Hematopoietic multipotent progenitor cell treated with erythropoietin and hydrocortisone succinate and interleukin-3 and kit ligand, for 15 days (in vitro differentiated cells): ENCODE measurements around the gene RSRC1.
A peak's percentile ranks its signal among the peaks of the same experiment; 100 is the strongest.
"Not testable (repeated sequence)": the region's sequence is repeated elsewhere in the genome, so short reads cannot be mapped to it uniquely, and the experiment has no call there.

Experiments used
- DNase-seq: peaks from one replicate; pipeline ENCODE4 v3.0.0-alpha.2; 2015; ENCODE audit warnings: low spot score

RSRC1 gene

DNA sequence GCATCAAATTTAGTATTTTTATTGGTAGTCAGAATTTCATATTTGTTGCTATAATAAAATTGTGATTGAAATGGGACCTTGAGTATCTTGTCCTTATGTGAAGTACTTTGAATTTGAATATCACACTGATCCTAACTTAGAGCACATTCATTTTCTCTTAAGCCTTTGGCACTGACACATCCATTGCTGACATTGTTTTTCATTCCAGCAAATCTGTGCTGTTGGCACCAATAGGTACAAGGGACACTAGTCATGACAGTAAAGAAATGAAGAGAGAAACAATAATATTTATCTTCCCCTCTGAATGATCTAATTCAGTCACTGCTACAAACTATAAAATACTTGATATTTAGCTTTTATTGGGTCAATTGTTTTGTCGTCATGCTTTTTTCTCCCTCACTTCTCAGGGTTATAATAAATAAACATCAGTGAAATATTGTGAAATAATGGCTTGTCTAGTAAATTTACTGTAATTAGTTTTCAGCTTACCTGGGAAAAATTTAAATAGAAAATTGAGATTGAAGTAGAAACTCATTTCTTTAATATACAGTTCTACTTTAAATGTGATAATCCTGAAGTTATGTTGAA lies 294.3 kb downstream of the RSRC1 start:
- no peak for DNase-seq

DNA sequence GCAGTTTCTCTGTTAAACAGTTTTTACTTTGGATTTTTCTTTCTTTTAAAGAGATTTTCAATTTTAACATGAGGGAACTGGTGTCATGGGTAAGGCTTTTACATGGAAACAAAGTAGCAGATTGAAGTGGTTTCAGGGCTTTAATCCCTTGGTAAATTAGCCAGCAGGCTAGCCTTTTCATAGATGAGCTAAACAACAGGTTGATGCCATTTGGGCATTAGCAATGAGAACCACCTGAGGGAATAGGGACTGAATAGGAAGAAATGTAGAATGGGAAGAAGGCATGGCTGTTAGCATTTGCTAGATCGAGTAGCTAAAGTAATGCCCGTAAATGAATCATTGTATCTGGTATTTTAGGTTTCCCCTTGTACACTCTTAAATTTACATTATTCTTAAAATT lies 295.6 kb downstream of the RSRC1 start:
- no peak for DNase-seq

GRCh38 chr3:158407844-158408517 lies 298.1 kb downstream of the RSRC1 start:
- peak; percentile 13 for DNase-seq

GRCh38 chr3:158408518-158408897 lies 298.6 kb downstream of the RSRC1 start:
- DNase-seq = not testable (repeated sequence)

DNA sequence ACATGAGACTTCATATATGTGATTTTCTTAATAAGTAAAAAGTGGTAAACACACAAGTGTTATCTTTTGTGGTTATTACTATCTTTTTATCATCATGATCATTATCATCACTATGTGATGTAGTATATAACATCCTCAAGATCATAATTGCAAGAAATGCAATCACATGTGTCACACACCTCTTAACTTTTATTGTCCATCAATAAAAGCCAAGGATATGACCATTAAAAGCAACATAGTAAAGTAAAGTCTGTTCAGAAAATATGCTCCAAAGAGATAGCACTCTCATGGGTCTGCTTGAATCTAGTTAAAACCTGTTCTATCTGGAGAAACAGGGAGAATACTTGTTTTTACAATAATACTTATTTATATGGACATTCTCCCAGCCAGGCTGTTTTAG lies 308.1 kb downstream of the RSRC1 start:
- DNase-seq = no peak

GRCh38 chr3:158419820-158420653 lies 310.1 kb downstream of the RSRC1 start:
- DNase-seq = no peak

GRCh38 chr3:158420654-158421396 lies 310.9 kb downstream of the RSRC1 start:
- DNase-seq = no peak

GRCh38 chr3:158430448-158430847 lies 320.6 kb downstream of the RSRC1 start:
- DNase-seq = no peak

GRCh38 chr3:158430968-158431367 lies 321.1 kb downstream of the RSRC1 start:
- DNase-seq = no peak

GRCh38 chr3:158431829-158432228 lies 321.9 kb downstream of the RSRC1 start:
- no peak for DNase-seq

GRCh38 chr3:158434412-158435038 lies 324.6 kb downstream of the RSRC1 start:
- DNase-seq = peak; percentile 73

GRCh38 chr3:158443632-158444031 lies 333.7 kb downstream of the RSRC1 start:
- no peak for DNase-seq

- DNase-seq = no peak
Measured at GRCh38 chr3:158447408-158447807, 337.5 kb downstream of the RSRC1 start.

DNA sequence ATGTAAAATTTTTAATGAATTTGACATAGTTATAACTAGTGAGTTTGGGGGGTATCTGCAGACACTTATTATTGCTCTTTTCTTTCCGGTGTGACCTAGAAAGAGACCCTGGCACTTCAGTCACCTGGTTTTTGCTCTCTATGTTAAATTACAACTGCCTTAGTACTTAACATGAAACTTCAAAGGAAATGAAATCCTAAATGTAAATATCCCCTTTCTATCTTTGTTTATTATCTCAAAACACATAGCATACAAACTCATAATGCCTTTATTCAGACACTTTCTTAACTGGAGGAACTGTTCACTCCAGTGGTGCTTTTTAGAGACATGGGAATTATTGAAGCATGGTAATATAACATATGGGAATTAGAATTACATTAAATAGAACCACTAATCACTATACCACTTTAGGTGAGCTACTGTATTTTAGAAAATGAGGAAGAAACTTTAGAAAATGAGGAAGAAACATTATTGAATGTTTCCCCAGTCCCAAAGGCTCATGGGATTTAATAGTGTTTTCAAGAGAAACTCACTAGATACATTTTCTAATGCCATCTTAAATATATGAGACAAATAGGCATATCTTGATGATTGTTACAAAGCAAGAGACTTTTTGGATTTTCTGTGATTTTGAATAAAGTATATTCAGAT lies 341.6 kb downstream of the RSRC1 start:
- no peak for DNase-seq

DNA sequence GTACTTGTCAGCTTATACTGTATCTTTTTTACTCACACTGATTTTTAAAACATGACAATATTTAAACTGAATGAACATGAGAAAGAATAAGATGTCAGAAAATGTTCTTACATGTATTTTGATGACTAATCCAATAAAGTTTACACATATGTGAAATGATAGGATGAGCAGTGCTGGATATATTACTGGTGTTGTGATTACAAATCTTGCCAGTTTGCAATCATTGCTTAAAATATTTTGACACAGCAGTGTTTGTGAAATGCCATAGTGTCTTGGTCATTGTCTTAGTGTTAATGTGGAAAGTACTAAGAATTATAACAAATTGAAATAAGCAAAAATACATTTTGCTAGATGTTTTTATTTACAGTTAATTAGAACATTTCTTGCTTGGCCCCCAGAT lies 342.4 kb downstream of the RSRC1 start:
- DNase-seq = no peak

GRCh38 chr3:158453004-158453403 lies 343.1 kb downstream of the RSRC1 start:
- no peak for DNase-seq

DNA sequence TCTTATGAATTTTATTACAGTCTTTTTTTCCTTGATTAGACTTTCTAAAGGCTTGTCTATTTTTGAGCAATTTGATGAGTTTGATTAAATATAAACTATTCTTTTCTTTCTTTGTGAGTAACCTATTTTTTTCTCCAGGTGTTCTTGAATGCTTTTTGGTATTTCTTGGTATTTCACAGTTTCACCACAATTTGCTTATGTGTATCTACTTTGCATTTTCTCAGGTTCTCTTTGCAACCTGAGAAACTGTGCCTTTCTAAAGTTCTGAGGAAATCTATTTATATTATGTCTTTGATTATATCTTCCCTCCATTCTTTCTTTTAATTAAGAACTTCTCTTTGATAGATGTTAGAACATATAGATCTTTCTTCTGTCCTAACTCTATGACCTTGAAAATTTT lies 344.0 kb downstream of the RSRC1 start:
- DNase-seq = no peak

- DNase-seq = no peak
Measured at GRCh38 chr3:158455406-158455805, 345.5 kb downstream of the RSRC1 start.

DNA sequence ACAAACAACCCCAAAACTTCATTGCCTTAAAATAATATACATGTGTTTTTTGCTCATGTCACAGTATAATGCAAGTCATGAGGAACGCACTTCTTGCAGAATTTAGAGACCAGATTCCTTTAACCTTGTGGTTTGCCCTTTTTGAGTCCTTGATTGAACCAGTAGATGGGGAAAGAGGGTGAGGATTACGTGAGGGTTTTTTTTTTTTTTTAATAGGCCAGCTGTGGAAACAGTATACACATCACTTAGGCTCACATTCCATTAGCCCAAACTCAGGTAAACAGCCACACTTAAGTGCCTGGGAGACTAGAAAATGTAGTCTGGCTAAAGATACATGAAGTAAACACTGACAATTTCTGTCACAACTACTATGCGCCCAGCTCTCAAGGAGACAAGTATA lies 346.2 kb downstream of the RSRC1 start:
- no peak for DNase-seq

- DNase-seq = no peak
Measured at GRCh38 chr3:158458464-158458863, 348.6 kb downstream of the RSRC1 start.

- no peak for DNase-seq
Measured at GRCh38 chr3:158460926-158461325, 351.0 kb downstream of the RSRC1 start.

- no peak for DNase-seq
Measured at GRCh38 chr3:158463556-158463955, 353.7 kb downstream of the RSRC1 start.
